Liver (tissue), 3 donors: ENCODE measurements around the gene NANOG.
"Not testable (repeated sequence)": the region's sequence is repeated elsewhere in the genome, so short reads cannot be mapped to it uniquely, and the experiment has no call there.

Source experiments
- CTCF ChIP-seq: fragments of 150-350 bp; IDR thresholded peaks from 2 replicates; pipeline ENCODE4 v1.5.1; 2017; ENCODE audit warnings: improper control_type of control experiment, low read depth, low read length; ENCODE audit not compliant: missing input control
- EGR1 ChIP-seq, 2 donors: IDR thresholded peaks; 2 replicates each; pipeline ENCODE4 v1.6.1; 2016 to 2018; ENCODE audit warnings: antibody characterized with exemption in 2 of 2, low read depth in 2 of 2
- FOXA1 ChIP-seq: IDR thresholded peaks from 2 replicates; pipeline ENCODE4 v1.6.1; 2016; ENCODE audit warnings: antibody characterized with exemption
- FOXA2 ChIP-seq: IDR thresholded peaks from 2 replicates; pipeline ENCODE4 v1.6.1; 2016; ENCODE audit warnings: antibody characterized with exemption
- GABPA ChIP-seq, 2 donors: IDR thresholded peaks in 1 of 2; conservative IDR thresholded peaks in 1 of 2; 2 replicates each; pipeline ENCODE4 v1.6.1; 2016; ENCODE audit warnings: antibody characterized with exemption in 2 of 2, mild to moderate bottlenecking in 1 of 2, moderate library complexity in 1 of 2
- JUND ChIP-seq, 2 donors: IDR thresholded peaks; 2 replicates each; pipeline ENCODE4 v1.6.1; 2016; ENCODE audit warnings: antibody characterized with exemption in 2 of 2
- RAD21 ChIP-seq, 2 donors: IDR thresholded peaks; 2 replicates each; pipeline ENCODE4 v1.6.1; 2016; ENCODE audit warnings: antibody characterized with exemption in 2 of 2, mild to moderate bottlenecking in 2 of 2
- REST ChIP-seq: IDR thresholded peaks from 2 replicates; pipeline ENCODE4 v1.6.1; 2016; ENCODE audit warnings: antibody characterized with exemption, mild to moderate bottlenecking
- TAF1 ChIP-seq: conservative IDR thresholded peaks from 2 replicates; pipeline ENCODE4 v1.6.1; 2016; ENCODE audit warnings: antibody characterized with exemption, mild to moderate bottlenecking
- YY1 ChIP-seq: IDR thresholded peaks from 2 replicates; pipeline ENCODE4 v1.6.1; 2016; ENCODE audit warnings: antibody characterized with exemption, mild to moderate bottlenecking
- TF ChIP-seq, protein P1 (sequence below): IDR thresholded peaks from 2 replicates; pipeline ENCODE4 v1.6.1; 2016; ENCODE audit warnings: antibody characterized with exemption
- TF ChIP-seq, protein P2 (sequence below): IDR thresholded peaks from 2 replicates; pipeline ENCODE4 v1.6.1; 2016; ENCODE audit warnings: antibody characterized with exemption
- donor health status: healthy.
- donor health status: healthy.

DNA sequence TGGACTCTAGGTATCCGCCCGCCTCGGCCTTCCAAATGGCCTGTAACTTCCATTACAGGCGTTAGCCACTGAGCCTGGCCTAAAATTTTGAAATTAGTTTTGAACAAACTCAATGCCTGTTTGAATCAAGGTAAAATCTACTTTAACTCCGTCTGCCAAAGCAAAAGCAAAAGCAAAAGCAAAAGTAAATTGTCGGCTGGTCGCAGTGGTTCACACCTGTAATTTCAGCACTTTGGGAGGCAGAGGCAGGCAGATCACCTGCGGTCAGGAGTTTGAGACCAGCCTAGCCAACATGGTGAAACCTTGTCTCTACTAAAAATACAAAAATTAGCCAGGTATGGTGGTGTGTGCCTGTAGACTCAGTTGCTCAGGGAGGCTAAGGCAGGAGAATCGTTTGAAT is 33.5 kb upstream of the NANOG start:
- TF ChIP-seq JUND (IDR thresholded peaks at IDR 0.05); CTCF; RAD21 (IDR thresholded peaks at IDR 0.05); TAF1; FOXA1; YY1; EGR1 (IDR thresholded peaks at IDR 0.05; ENCODE audit: low read depth in 2 of 2); GABPA (IDR thresholded peaks at IDR 0.05 in 1 of 2, conservative IDR thresholded peaks at IDR 0.05 in 1 of 2); REST; FOXA2: not testable (repeated sequence)
- TF ChIP-seq, protein P1, sequence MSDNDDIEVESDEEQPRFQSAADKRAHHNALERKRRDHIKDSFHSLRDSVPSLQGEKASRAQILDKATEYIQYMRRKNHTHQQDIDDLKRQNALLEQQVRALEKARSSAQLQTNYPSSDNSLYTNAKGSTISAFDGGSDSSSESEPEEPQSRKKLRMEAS, result not testable (repeated sequence)
- TF ChIP-seq, protein P2, sequence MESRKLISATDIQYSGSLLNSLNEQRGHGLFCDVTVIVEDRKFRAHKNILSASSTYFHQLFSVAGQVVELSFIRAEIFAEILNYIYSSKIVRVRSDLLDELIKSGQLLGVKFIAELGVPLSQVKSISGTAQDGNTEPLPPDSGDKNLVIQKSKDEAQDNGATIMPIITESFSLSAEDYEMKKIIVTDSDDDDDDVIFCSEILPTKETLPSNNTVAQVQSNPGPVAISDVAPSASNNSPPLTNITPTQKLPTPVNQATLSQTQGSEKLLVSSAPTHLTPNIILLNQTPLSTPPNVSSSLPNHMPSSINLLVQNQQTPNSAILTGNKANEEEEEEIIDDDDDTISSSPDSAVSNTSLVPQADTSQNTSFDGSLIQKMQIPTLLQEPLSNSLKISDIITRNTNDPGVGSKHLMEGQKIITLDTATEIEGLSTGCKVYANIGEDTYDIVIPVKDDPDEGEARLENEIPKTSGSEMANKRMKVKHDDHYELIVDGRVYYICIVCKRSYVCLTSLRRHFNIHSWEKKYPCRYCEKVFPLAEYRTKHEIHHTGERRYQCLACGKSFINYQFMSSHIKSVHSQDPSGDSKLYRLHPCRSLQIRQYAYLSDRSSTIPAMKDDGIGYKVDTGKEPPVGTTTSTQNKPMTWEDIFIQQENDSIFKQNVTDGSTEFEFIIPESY, result not testable (repeated sequence)
